GM18526 (cell line): Measurements from ENCODE around the gene IGF2R.

ENCODE experiments used
- POLR2A ChIP-seq: IDR thresholded peaks from 3 replicates; pipeline ENCODE4 v1.6.1; 2011; ENCODE audit not compliant: insufficient read length; ENCODE audit errors: extremely low read depth

IGF2R gene

GRCh38 chr6:159945801-159946392, 23.0 kb upstream of the IGF2R start:
- TF ChIP-seq POLR2A: no peak

- TF ChIP-seq POLR2A: no peak
These were observed 22.0 kb upstream of the IGF2R start for GRCh38 chr6:159946912-159947311.

- no peak for TF ChIP-seq POLR2A
These were observed 20.7 kb upstream of the IGF2R start for GRCh38 chr6:159948199-159948598.

- TF ChIP-seq POLR2A: no peak
These were observed 17.1 kb upstream of the IGF2R start for GRCh38 chr6:159951772-159952171.

- no peak for TF ChIP-seq POLR2A
These were observed 16.4 kb upstream of the IGF2R start for GRCh38 chr6:159952289-159953005.

GRCh38 chr6:159953091-159953601, 15.7 kb upstream of the IGF2R start:
- TF ChIP-seq POLR2A: no peak

GRCh38 chr6:159955945-159956361, 12.9 kb upstream of the IGF2R start:
- TF ChIP-seq POLR2A: no peak

GRCh38 chr6:159957071-159957673, 11.7 kb upstream of the IGF2R start:
- TF ChIP-seq POLR2A: no peak

GRCh38 chr6:159959165-159959975, 9.5 kb upstream of the IGF2R start:
- no peak for TF ChIP-seq POLR2A

GRCh38 chr6:159959976-159960384, 8.9 kb upstream of the IGF2R start:
- TF ChIP-seq POLR2A: no peak

GRCh38 chr6:159960485-159960884, 8.4 kb upstream of the IGF2R start:
- TF ChIP-seq POLR2A: no peak

- no peak for TF ChIP-seq POLR2A
These were observed 7.4 kb upstream of the IGF2R start for GRCh38 chr6:159961528-159961927.

GRCh38 chr6:159963111-159963510, 5.8 kb upstream of the IGF2R start:
- no peak for TF ChIP-seq POLR2A

- TF ChIP-seq POLR2A: no peak
These were observed 4.8 kb upstream of the IGF2R start for GRCh38 chr6:159964046-159964445.

- TF ChIP-seq POLR2A: no peak
These were observed 2.5 kb upstream of the IGF2R start for GRCh38 chr6:159966339-159966738.
